RWPE2 (cell line): Measurements from ENCODE around the gene SELENOM.

ENCODE experiments used
- ATAC-seq: fragments of 200-7000 bp; cut with Tn5 transposase; 3 replicates; pipeline ENCODE4 v1.9.1; 2021; ENCODE audit warnings: low read depth
- DNase-seq: peaks from one replicate; pipeline ENCODE4 v3.0.0-alpha.2; 2020; ENCODE audit warnings: low spot score
- H3K27ac ChIP-seq: fragments of 450-650 bp; 2 replicates; pipeline ENCODE4 v1.5.1; 2017; ENCODE audit warnings: mild to moderate bottlenecking; ENCODE audit not compliant: poor library complexity, severe bottlenecking
- H3K27me3 ChIP-seq: fragments of 250-450 bp; sonication (Bioruptor Pico); 2 replicates; pipeline ENCODE4 v1.5.1; 2021; ENCODE audit warnings: mild to moderate bottlenecking, moderate library complexity; ENCODE audit not compliant: insufficient read depth, poor library complexity, severe bottlenecking
- H3K36me3 ChIP-seq: fragments of 250-450 bp; sonication (Bioruptor Pico); 2 replicates; pipeline ENCODE4 v1.5.1; 2020; ENCODE audit warnings: low read depth, mild to moderate bottlenecking, moderate library complexity
- H3K4me1 ChIP-seq: fragments of 250-450 bp; sonication (Bioruptor Pico); 2 replicates; pipeline ENCODE4 v1.5.1; 2021; ENCODE audit warnings: mild to moderate bottlenecking, moderate library complexity; ENCODE audit not compliant: insufficient read depth, poor library complexity, severe bottlenecking
- H3K4me3 ChIP-seq: fragments of 250-450 bp; sonication (Bioruptor Pico); 2 replicates; pipeline ENCODE4 v1.5.1; 2021; ENCODE audit warnings: mild to moderate bottlenecking, moderate library complexity; ENCODE audit not compliant: severe bottlenecking
- H3K9me3 ChIP-seq: fragments of 250-450 bp; sonication (Bioruptor Pico); 2 replicates; pipeline ENCODE4 v1.5.1; 2021; ENCODE audit warnings: mild to moderate bottlenecking, moderate library complexity; ENCODE audit not compliant: severe bottlenecking
- TF ChIP-seq, protein P1 (sequence below): fragments of 450-650 bp; IDR thresholded peaks from one replicate; pipeline ENCODE4 v1.5.1; 2017; ENCODE audit warnings: mild to moderate bottlenecking, moderate library complexity; ENCODE audit not compliant: poor library complexity, severe bottlenecking

Gene SELENOM

DNA sequence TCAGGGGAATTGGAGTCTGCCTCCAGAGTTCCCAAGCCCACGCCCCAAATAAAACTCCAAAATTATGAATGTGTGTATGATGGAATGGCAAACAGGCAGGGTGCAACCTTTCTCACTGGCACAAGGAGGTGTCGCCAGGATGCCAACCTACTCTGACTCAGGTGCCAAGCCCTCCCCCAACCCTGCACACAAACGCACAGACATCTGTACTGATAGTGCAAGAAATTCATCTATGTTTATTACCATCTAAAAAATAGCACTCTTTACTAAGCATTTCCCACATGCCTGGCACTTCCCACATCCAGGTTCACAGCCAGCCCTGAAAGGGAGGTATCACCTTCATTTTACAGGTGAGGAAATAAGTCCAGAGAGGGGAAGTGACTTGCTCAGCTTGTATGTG is 31.7 kb upstream of the SELENOM start:
- H3K4me3 ChIP-seq: no peak overlapping the region
- ATAC-seq: no peak
- no peak overlapping the region for H3K27ac ChIP-seq

DNA sequence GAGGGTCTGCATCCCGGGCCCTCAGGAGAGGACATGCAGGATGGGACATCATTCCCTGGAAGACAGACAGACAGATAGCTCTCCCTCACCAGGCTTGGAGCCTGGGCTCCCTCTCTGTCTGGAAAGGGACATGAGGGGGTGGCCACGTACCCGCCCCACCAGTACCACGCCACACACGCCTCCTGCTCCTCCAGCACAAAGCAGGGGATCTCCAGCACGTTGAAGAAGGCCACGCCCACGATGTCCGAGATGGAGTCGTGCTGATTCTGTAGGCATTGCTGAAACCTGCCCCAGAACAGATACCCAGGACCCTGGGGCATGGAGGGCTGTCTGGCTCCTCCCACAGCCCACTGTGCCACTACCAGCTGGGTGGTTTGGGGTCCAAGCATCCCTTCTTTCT is 30.8 kb upstream of the SELENOM start:
- no peaks in the 10 kb centered on the region for H3K27me3 ChIP-seq
- no peak overlapping the region for H3K27ac ChIP-seq
- H3K4me1 ChIP-seq: no peaks in the 10 kb centered on the region
- no peak for DNase-seq
- TF ChIP-seq, protein P1, sequence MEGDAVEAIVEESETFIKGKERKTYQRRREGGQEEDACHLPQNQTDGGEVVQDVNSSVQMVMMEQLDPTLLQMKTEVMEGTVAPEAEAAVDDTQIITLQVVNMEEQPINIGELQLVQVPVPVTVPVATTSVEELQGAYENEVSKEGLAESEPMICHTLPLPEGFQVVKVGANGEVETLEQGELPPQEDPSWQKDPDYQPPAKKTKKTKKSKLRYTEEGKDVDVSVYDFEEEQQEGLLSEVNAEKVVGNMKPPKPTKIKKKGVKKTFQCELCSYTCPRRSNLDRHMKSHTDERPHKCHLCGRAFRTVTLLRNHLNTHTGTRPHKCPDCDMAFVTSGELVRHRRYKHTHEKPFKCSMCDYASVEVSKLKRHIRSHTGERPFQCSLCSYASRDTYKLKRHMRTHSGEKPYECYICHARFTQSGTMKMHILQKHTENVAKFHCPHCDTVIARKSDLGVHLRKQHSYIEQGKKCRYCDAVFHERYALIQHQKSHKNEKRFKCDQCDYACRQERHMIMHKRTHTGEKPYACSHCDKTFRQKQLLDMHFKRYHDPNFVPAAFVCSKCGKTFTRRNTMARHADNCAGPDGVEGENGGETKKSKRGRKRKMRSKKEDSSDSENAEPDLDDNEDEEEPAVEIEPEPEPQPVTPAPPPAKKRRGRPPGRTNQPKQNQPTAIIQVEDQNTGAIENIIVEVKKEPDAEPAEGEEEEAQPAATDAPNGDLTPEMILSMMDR: no peak
- no peaks in the 10 kb centered on the region for H3K9me3 ChIP-seq
- no peaks in the 10 kb centered on the region for H3K36me3 ChIP-seq
- H3K4me3 ChIP-seq: no peak overlapping the region
- ATAC-seq: no peak

More for the DNA sequence above, 31.7 kb upstream of the SELENOM start:
- H3K4me1 ChIP-seq: no peaks in the 10 kb centered on the region
- TF ChIP-seq, protein P1: no peak
- H3K36me3 ChIP-seq: no peaks in the 10 kb centered on the region
- no peaks in the 10 kb centered on the region for H3K9me3 ChIP-seq
- no peaks in the 10 kb centered on the region for H3K27me3 ChIP-seq
- no peak for DNase-seq

DNA sequence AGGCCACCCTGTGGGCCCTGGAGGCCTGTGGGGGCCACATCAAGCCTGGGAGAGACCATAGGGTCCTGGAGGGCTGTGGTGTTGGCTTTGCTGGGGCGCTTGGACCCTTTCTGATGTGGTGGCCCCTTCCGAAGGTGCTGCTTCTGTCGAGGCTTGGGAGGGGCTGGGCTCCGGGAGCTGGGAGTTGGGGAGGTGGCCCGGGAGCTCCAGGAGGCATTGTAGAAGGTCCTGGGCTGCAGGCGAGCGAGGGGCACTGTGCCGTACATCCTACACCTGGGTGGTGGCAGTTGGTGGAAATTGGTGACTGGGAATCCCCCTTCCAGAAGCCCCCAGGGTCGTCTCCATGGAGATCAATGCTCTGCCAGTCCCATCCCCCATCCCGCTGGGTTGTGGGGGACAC is 30.4 kb upstream of the SELENOM start:
- H3K9me3 ChIP-seq: no peaks in the 10 kb centered on the region
- no peaks in the 10 kb centered on the region for H3K27me3 ChIP-seq
- TF ChIP-seq, protein P1: no peak
- no peak for ATAC-seq
- no peak overlapping the region for H3K27ac ChIP-seq
- no peak for DNase-seq
- H3K4me3 ChIP-seq: no peak overlapping the region
- no peaks in the 10 kb centered on the region for H3K4me1 ChIP-seq
- H3K36me3 ChIP-seq: no peaks in the 10 kb centered on the region

DNA sequence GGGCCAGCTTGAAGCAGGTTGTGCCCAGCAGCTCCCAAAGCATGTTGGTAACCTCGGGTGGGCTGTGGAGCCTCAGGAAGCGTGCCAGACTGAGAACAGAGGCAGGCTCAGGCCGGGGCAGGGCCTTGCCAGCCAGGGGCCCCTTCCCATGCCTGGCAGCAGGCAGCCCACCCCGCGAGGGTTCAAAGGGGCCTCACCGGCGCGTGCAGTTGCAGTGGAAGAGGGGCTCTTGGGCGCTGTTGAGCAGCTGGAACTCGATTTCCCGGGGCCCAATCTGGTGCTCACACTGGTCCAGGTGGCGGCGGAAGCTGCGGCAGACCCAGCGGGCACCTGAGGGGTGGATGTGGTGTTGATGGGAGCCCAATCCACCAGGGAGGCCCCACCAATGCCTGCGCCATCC is 29.3 kb upstream of the SELENOM start:
- Histone ChIP-seq H3K9me3 (no peaks in the 10 kb centered on the region), H3K4me3 (no peak overlapping the region), H3K4me1 (no peaks in the 10 kb centered on the region), H3K27ac (no peak overlapping the region), H3K27me3 (no peaks in the 10 kb centered on the region), H3K36me3 (no peaks in the 10 kb centered on the region)
- TF ChIP-seq, protein P1: no peak
- no peak for ATAC-seq
- no peak for DNase-seq

DNA sequence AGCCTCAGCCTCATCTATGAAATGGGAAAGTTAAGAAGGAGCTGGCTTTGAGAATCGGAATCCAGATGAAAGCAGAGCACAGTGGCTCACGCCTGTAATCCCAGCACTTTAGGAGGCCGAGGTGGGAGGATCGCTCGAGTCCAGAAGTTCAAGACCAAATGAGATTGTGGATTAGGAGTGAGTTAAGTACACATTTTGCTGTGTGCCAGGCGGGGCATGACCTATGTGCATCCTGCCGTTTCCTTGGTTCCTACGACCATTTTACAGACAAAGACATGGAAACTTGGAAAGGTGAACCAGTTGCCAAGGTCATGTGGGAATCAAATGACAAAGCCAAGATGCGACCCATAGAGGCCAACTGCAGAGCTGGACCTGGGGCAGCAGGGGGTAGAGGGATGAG is 28.8 kb upstream of the SELENOM start:
- H3K27ac ChIP-seq: no peak overlapping the region
- TF ChIP-seq, protein P1: no peak
- H3K9me3 ChIP-seq: no peaks in the 10 kb centered on the region
- DNase-seq (no peak), ATAC-seq (no peak)
- H3K36me3 ChIP-seq: no peaks in the 10 kb centered on the region
- H3K4me1 ChIP-seq: no peaks in the 10 kb centered on the region
- H3K27me3 ChIP-seq: no peaks in the 10 kb centered on the region
- no peak overlapping the region for H3K4me3 ChIP-seq
